ENCODE measurements around the gene PPP1R1B. TPM values are rescaled to one million over a fixed set of nuclear protein-coding genes. Genes with fewer than 3 reads are reported as not detected.
"Not testable (repeated sequence)": the region's sequence is repeated elsewhere in the genome, so short reads cannot be mapped to it uniquely, and the experiment has no call there.

Gene PPP1R1B
- total RNA-seq, 4 donors from 2014 or later: 43.7 to 112 (median 70.4) TPM

DNA sequence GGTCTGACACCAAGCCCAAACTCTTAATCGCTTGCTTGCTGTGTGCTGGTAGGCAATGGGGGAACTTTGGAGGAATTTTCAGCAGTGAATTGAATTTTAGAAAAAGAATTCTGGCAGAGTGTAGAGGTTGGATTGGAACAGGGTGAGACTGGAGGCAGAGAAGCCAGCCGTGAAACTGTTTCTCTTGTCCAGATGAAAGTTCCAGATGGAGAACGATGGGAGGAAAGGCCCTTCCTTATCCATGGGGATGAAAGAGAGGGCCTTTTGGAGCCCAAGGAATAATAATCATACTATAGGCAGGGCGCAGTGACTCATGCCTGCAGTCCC lies 45.0 kb upstream of the PPP1R1B start:
- Histone ChIP-seq H3K4me1 (no peaks in the 10 kb centered on the region), H3K27ac (no peak overlapping the region), H3K4me3 (no peak overlapping the region), H3K36me3 (no peaks in the 10 kb centered on the region), H3K27me3 (no peaks in the 10 kb centered on the region), H3K9me3 (no peaks in the 10 kb centered on the region)
- 83% methylated on average over 4 of the region's 4 CpGs for WGBS
- no peak for DNase-seq (ENCODE audit: low spot score in 2 of 2)
- no peak for TF ChIP-seq CTCF (IDR thresholded peaks at IDR 0.05)
- no peak for TF ChIP-seq POLR2A (IDR thresholded peaks at IDR 0.05)
- TF ChIP-seq EP300 (IDR thresholded peaks at IDR 0.05): no peak
- no peak for TF ChIP-seq POLR2AphosphoS5 (IDR thresholded peaks at IDR 0.05)

DNA sequence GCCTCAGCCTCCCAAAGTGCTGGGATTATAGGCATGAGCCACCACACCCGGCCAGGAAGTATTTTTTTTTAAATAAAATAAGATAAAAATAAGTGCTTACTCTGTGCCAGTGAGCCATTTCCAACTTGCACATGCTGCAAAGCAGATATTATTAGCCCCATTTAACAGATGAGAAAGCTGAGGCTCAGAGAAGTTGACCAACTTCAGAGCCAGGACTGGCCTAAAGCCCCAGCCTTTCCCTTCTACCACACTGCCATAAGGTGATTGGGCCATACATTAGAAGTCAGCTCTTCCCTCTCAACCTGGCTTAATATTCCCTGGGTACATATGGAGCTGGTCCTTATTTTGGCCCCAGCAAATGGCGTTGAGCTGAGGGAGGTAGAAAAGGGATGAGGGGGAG lies 44.1 kb upstream of the PPP1R1B start:
- Histone ChIP-seq H3K27me3 (no peaks in the 10 kb centered on the region), H3K4me1 (no peaks in the 10 kb centered on the region), H3K4me3 (no peak overlapping the region), H3K9me3 (no peaks in the 10 kb centered on the region), H3K36me3 (no peaks in the 10 kb centered on the region), H3K27ac (no peak overlapping the region)
- 67% methylated on average over 2 of the region's 2 CpGs for WGBS
- DNase-seq (ENCODE audit: low spot score in 2 of 2): no peak
- TF ChIP-seq POLR2A (IDR thresholded peaks at IDR 0.05) (no peak), EP300 (IDR thresholded peaks at IDR 0.05) (no peak), CTCF (IDR thresholded peaks at IDR 0.05) (no peak), POLR2AphosphoS5 (IDR thresholded peaks at IDR 0.05) (no peak)

DNA sequence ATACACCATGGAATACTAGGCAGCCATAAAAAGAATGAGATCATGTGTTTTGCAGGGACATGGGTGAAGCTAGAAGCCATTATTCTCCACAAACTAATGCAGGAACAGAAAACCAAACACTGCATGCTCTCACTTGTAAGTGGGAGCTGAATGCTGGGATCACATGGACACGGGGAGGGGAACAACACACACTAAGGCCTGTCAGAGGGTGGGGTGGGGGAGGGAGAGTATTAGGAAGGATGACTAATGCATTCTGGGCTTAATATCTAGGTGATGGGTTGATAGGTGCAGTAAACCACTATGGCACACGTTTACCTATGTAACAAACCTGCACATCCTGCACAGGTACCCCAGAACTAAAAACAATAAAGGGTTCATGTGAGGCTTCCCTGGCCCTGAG lies 36.6 kb upstream of the PPP1R1B start:
- H3K4me1 ChIP-seq; H3K36me3 ChIP-seq; H3K9me3 ChIP-seq; H3K4me3 ChIP-seq; DNase-seq (ENCODE audit: low spot score in 2 of 2); H3K27ac ChIP-seq: not testable (repeated sequence)
- 72% methylated on average over 2 of the region's 2 CpGs for WGBS
- peaks cover 29% of the 10 kb centered on the region for H3K27me3 ChIP-seq

- no peak for TF ChIP-seq POLR2AphosphoS5 (IDR thresholded peaks at IDR 0.05)
- TF ChIP-seq CTCF (IDR thresholded peaks at IDR 0.05): no peak
- no peak for TF ChIP-seq EP300 (IDR thresholded peaks at IDR 0.05)
- no peak for TF ChIP-seq POLR2A (IDR thresholded peaks at IDR 0.05)
- H3K27me3 ChIP-seq: peaks cover 50% of the 10 kb centered on the region
- no peaks in the 10 kb centered on the region for H3K36me3 ChIP-seq
- no peak overlapping the region for H3K27ac ChIP-seq
- no peak for DNase-seq (ENCODE audit: low spot score in 2 of 2)
- no peak overlapping the region for H3K4me3 ChIP-seq
- peaks cover 7% of the 10 kb centered on the region for H3K4me1 ChIP-seq
- 0% methylated on average over 10 of the region's 22 CpGs for WGBS
- H3K9me3 ChIP-seq: no peaks in the 10 kb centered on the region
Measured at GRCh38 chr17:39591958-39592954, 34.5 kb upstream of the PPP1R1B start.

DNA sequence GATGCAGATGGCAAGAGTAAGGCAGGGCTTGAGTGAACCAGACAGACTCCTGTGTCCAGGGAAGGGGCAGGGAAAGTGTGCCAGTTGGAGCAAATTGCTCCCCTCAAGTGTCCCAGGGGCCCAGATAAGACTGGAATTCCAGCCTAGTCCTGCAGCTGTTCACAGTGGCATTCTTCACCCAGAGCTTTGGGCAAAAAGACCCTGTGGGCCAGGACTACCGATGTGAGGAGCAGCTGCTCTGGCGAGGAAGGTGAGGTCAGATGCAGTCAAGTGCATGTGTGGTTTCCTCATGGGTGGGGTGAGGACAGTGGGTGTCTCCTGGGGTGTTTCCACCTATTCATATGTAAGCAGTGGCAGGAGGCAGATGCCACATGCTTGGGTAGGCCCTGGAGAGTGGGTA lies 33.4 kb upstream of the PPP1R1B start:
- Histone ChIP-seq H3K4me3 (no peak overlapping the region), H3K36me3 (no peaks in the 10 kb centered on the region), H3K9me3 (no peaks in the 10 kb centered on the region), H3K27me3 (peaks cover 61% of the 10 kb centered on the region), H3K4me1 (peaks cover 18% of the 10 kb centered on the region), H3K27ac (no peak overlapping the region)
- 77% methylated on average over 2 of the region's 2 CpGs for WGBS
- TF ChIP-seq POLR2A (IDR thresholded peaks at IDR 0.05) (no peak), POLR2AphosphoS5 (IDR thresholded peaks at IDR 0.05) (no peak), EP300 (IDR thresholded peaks at IDR 0.05) (no peak), CTCF (IDR thresholded peaks at IDR 0.05) (no peak)
- DNase-seq (ENCODE audit: low spot score in 2 of 2): no peak

Measured in suprapubic skin (tissue), 4 donors.